ENCODE data around the gene WDR43.

Gene WDR43

GRCh38 chr2:28909655-28910353, 15.3 kb downstream of the WDR43 start:
- no peak for DNase-seq (ENCODE audit: low read depth, low spot score)

- no peak for DNase-seq (ENCODE audit: low read depth, low spot score)
Observed at GRCh38 chr2:28915939-28916338, 21.5 kb downstream of the WDR43 start.

GRCh38 chr2:28926847-28927246, 32.4 kb downstream of the WDR43 start:
- DNase-seq (ENCODE audit: low read depth, low spot score), result no peak

- DNase-seq (ENCODE audit: low read depth, low spot score), result no peak
Observed at GRCh38 chr2:28927469-28927868, 33.0 kb downstream of the WDR43 start.

- no peak for DNase-seq (ENCODE audit: low read depth, low spot score)
Observed at GRCh38 chr2:28927878-28928277, 33.4 kb downstream of the WDR43 start.

- no peak for DNase-seq (ENCODE audit: low read depth, low spot score)
Observed at GRCh38 chr2:28929581-28929980, 35.1 kb downstream of the WDR43 start.

GRCh38 chr2:28930205-28930604, 35.7 kb downstream of the WDR43 start:
- no peak for DNase-seq (ENCODE audit: low read depth, low spot score)

- DNase-seq (ENCODE audit: low read depth, low spot score), result no peak
Observed at GRCh38 chr2:28934769-28935168, 40.3 kb downstream of the WDR43 start.

- no peak for DNase-seq (ENCODE audit: low read depth, low spot score)
Observed at GRCh38 chr2:28941008-28941407, 46.5 kb downstream of the WDR43 start.

GRCh38 chr2:28944535-28945248, 50.2 kb downstream of the WDR43 start:
- no peak for DNase-seq (ENCODE audit: low read depth, low spot score)

GRCh38 chr2:28948160-28948559, 53.7 kb downstream of the WDR43 start:
- DNase-seq (ENCODE audit: low read depth, low spot score), result no peak

GRCh38 chr2:28949190-28949589, 54.7 kb downstream of the WDR43 start:
- no peak for DNase-seq (ENCODE audit: low read depth, low spot score)

GRCh38 chr2:28949617-28950305, 55.3 kb downstream of the WDR43 start:
- no peak for DNase-seq (ENCODE audit: low read depth, low spot score)

- DNase-seq (ENCODE audit: low read depth, low spot score), result no peak
Observed at GRCh38 chr2:28950941-28951630, 56.6 kb downstream of the WDR43 start.

GRCh38 chr2:28951910-28952835, 57.7 kb downstream of the WDR43 start:
- DNase-seq (ENCODE audit: low read depth, low spot score), result no peak

- no peak for DNase-seq (ENCODE audit: low read depth, low spot score)
Observed at GRCh38 chr2:28952836-28953211, 58.4 kb downstream of the WDR43 start.

GRCh38 chr2:28955467-28955866, 61.0 kb downstream of the WDR43 start:
- DNase-seq (ENCODE audit: low read depth, low spot score), result no peak

- no peak for DNase-seq (ENCODE audit: low read depth, low spot score)
Observed at GRCh38 chr2:28956415-28956826, 62.0 kb downstream of the WDR43 start.

- DNase-seq (ENCODE audit: low read depth, low spot score), result no peak
Observed at GRCh38 chr2:28956890-28957289, 62.4 kb downstream of the WDR43 start.

GRCh38 chr2:28958689-28959088, 64.2 kb downstream of the WDR43 start:
- peak; percentile 58 for DNase-seq (ENCODE audit: low read depth, low spot score)

GRCh38 chr2:28960401-28960800, 65.9 kb downstream of the WDR43 start:
- DNase-seq (ENCODE audit: low read depth, low spot score), result no peak

All from brain pericyte (primary cell).